Measurements from ENCODE around the gene TMCC1.
"Not testable (repeated sequence)": the region's sequence is repeated elsewhere in the genome, so short reads cannot be mapped to it uniquely, and the experiment has no call there.

The TMCC1 gene

GRCh38 chr3:129919806-129920205, 26.3 kb upstream of the TMCC1 start:
- Histone ChIP-seq H3K4me3 (ENCODE audit: low read length) (no peak overlapping the region), H3K36me3 (ENCODE audit: control insufficient read depth, insufficient read depth, low read length, severe bottlenecking) (no peaks in the 10 kb centered on the region), H3K4me1 (ENCODE audit: control insufficient read depth, insufficient read depth, low read length) (no peaks in the 10 kb centered on the region), H3K27me3 (replicated peaks; ENCODE audit: control insufficient read depth, insufficient read depth, low read length) (no peaks in the 10 kb centered on the region), H3K9ac (ENCODE audit: low read length) (no peak overlapping the region), H3K9me3 (ENCODE audit: control insufficient read depth, low read length) (peaks cover 57% of the 10 kb centered on the region)
- DNase-seq (ENCODE audit: low read depth), result no peak

GRCh38 chr3:129919357-129919756, 25.8 kb upstream of the TMCC1 start:
- H3K4me3 ChIP-seq (ENCODE audit: low read length), result no peak overlapping the region
- no peak overlapping the region for H3K9ac ChIP-seq (ENCODE audit: low read length)
- DNase-seq (ENCODE audit: low read depth), result no peak
- H3K36me3 ChIP-seq (ENCODE audit: control insufficient read depth, insufficient read depth, low read length, severe bottlenecking), result no peaks in the 10 kb centered on the region
- peaks cover 58% of the 10 kb centered on the region for H3K9me3 ChIP-seq (ENCODE audit: control insufficient read depth, low read length)
- no peaks in the 10 kb centered on the region for H3K4me1 ChIP-seq (ENCODE audit: control insufficient read depth, insufficient read depth, low read length)
- H3K27me3 ChIP-seq (replicated peaks; ENCODE audit: control insufficient read depth, insufficient read depth, low read length), result no peaks in the 10 kb centered on the region

GRCh38 chr3:129918461-129918860, 24.9 kb upstream of the TMCC1 start:
- DNase-seq (ENCODE audit: low read depth), result no peak
- H3K36me3 ChIP-seq (ENCODE audit: control insufficient read depth, insufficient read depth, low read length, severe bottlenecking), result no peaks in the 10 kb centered on the region
- no peak overlapping the region for H3K4me3 ChIP-seq (ENCODE audit: low read length)
- peaks cover 54% of the 10 kb centered on the region for H3K9me3 ChIP-seq (ENCODE audit: control insufficient read depth, low read length)
- H3K9ac ChIP-seq (ENCODE audit: low read length), result no peak overlapping the region
- H3K27me3 ChIP-seq (replicated peaks; ENCODE audit: control insufficient read depth, insufficient read depth, low read length), result no peaks in the 10 kb centered on the region
- H3K4me1 ChIP-seq (ENCODE audit: control insufficient read depth, insufficient read depth, low read length), result no peaks in the 10 kb centered on the region

GRCh38 chr3:129917423-129918007, 24.0 kb upstream of the TMCC1 start:
- H3K36me3 ChIP-seq (ENCODE audit: control insufficient read depth, insufficient read depth, low read length, severe bottlenecking), result no peaks in the 10 kb centered on the region
- peaks cover 49% of the 10 kb centered on the region for H3K9me3 ChIP-seq (ENCODE audit: control insufficient read depth, low read length)
- peak overlapping the region; percentile 5 for H3K4me3 ChIP-seq (ENCODE audit: low read length)
- no peak overlapping the region for H3K9ac ChIP-seq (ENCODE audit: low read length)
- H3K27me3 ChIP-seq (replicated peaks; ENCODE audit: control insufficient read depth, insufficient read depth, low read length), result no peaks in the 10 kb centered on the region
- DNase-seq (ENCODE audit: low read depth), result no peak
- no peaks in the 10 kb centered on the region for H3K4me1 ChIP-seq (ENCODE audit: control insufficient read depth, insufficient read depth, low read length)

GRCh38 chr3:129913618-129914017, 20.1 kb upstream of the TMCC1 start:
- Histone ChIP-seq H3K27me3 (replicated peaks; ENCODE audit: control insufficient read depth, insufficient read depth, low read length) (no peaks in the 10 kb centered on the region), H3K4me3 (ENCODE audit: low read length) (no peak overlapping the region), H3K9me3 (ENCODE audit: control insufficient read depth, low read length) (peaks cover 37% of the 10 kb centered on the region), H3K36me3 (ENCODE audit: control insufficient read depth, insufficient read depth, low read length, severe bottlenecking) (no peaks in the 10 kb centered on the region), H3K9ac (ENCODE audit: low read length) (no peak overlapping the region), H3K4me1 (ENCODE audit: control insufficient read depth, insufficient read depth, low read length) (no peaks in the 10 kb centered on the region)
- DNase-seq (ENCODE audit: low read depth), result no peak

- Histone ChIP-seq H3K4me3 (ENCODE audit: low read length) (no peak overlapping the region), H3K27me3 (replicated peaks; ENCODE audit: control insufficient read depth, insufficient read depth, low read length) (no peaks in the 10 kb centered on the region), H3K9ac (ENCODE audit: low read length) (no peak overlapping the region), H3K36me3 (ENCODE audit: control insufficient read depth, insufficient read depth, low read length, severe bottlenecking) (peaks cover 10% of the 10 kb centered on the region), H3K9me3 (ENCODE audit: control insufficient read depth, low read length) (peaks cover 23% of the 10 kb centered on the region), H3K4me1 (ENCODE audit: control insufficient read depth, insufficient read depth, low read length) (no peaks in the 10 kb centered on the region)
- no peak for DNase-seq (ENCODE audit: low read depth)
These were observed 17.9 kb upstream of the TMCC1 start for GRCh38 chr3:129911261-129911861.

- not testable (repeated sequence) for H3K4me3 ChIP-seq (ENCODE audit: low read length); H3K4me1 ChIP-seq (ENCODE audit: control insufficient read depth, insufficient read depth, low read length); DNase-seq (ENCODE audit: low read depth); H3K9ac ChIP-seq (ENCODE audit: low read length); H3K27me3 ChIP-seq (replicated peaks; ENCODE audit: control insufficient read depth, insufficient read depth, low read length)
- Histone ChIP-seq H3K9me3 (ENCODE audit: control insufficient read depth, low read length) (peaks cover 25% of the 10 kb centered on the region), H3K36me3 (ENCODE audit: control insufficient read depth, insufficient read depth, low read length, severe bottlenecking) (peaks cover 22% of the 10 kb centered on the region)
These were observed 15.7 kb upstream of the TMCC1 start for GRCh38 chr3:129909235-129909634.

- Histone ChIP-seq H3K4me1 (ENCODE audit: control insufficient read depth, insufficient read depth, low read length) (no peaks in the 10 kb centered on the region), H3K4me3 (ENCODE audit: low read length) (no peak overlapping the region), H3K9me3 (ENCODE audit: control insufficient read depth, low read length) (peaks cover 25% of the 10 kb centered on the region), H3K36me3 (ENCODE audit: control insufficient read depth, insufficient read depth, low read length, severe bottlenecking) (peaks cover 22% of the 10 kb centered on the region), H3K27me3 (replicated peaks; ENCODE audit: control insufficient read depth, insufficient read depth, low read length) (no peaks in the 10 kb centered on the region), H3K9ac (ENCODE audit: low read length) (no peak overlapping the region)
- no peak for DNase-seq (ENCODE audit: low read depth)
These were observed 14.9 kb upstream of the TMCC1 start for GRCh38 chr3:129908417-129908816.

- H3K9ac ChIP-seq (ENCODE audit: low read length); H3K4me3 ChIP-seq (ENCODE audit: low read length); H3K4me1 ChIP-seq (ENCODE audit: control insufficient read depth, insufficient read depth, low read length); DNase-seq (ENCODE audit: low read depth); H3K27me3 ChIP-seq (replicated peaks; ENCODE audit: control insufficient read depth, insufficient read depth, low read length): not testable (repeated sequence)
- H3K9me3 ChIP-seq (ENCODE audit: control insufficient read depth, low read length), result peaks cover 16% of the 10 kb centered on the region
- H3K36me3 ChIP-seq (ENCODE audit: control insufficient read depth, insufficient read depth, low read length, severe bottlenecking), result peaks cover 11% of the 10 kb centered on the region
These were observed 7.8 kb upstream of the TMCC1 start for GRCh38 chr3:129901272-129901671.

- Histone ChIP-seq H3K9ac (ENCODE audit: low read length) (no peak overlapping the region), H3K4me3 (ENCODE audit: low read length) (no peak overlapping the region)
These were observed 3.5 kb upstream of the TMCC1 start for GRCh38 chr3:129897026-129897425.

GRCh38 chr3:129892857-129893580, 492 bp downstream of the TMCC1 start:
- Histone ChIP-seq H3K9ac (ENCODE audit: low read length) (peak overlapping the region; percentile 99), H3K36me3 (ENCODE audit: control insufficient read depth, insufficient read depth, low read length, severe bottlenecking) (no peaks in the 10 kb centered on the region), H3K27me3 (replicated peaks; ENCODE audit: control insufficient read depth, insufficient read depth, low read length) (no peaks in the 10 kb centered on the region), H3K4me1 (ENCODE audit: control insufficient read depth, insufficient read depth, low read length) (peaks cover 44% of the 10 kb centered on the region), H3K4me3 (ENCODE audit: low read length) (peak overlapping the region; percentile 98), H3K9me3 (ENCODE audit: control insufficient read depth, low read length) (no peaks in the 10 kb centered on the region)
- DNase-seq (ENCODE audit: low read depth), result peak; percentile 80

More at GRCh38 chr3:129897026-129897425, 3.5 kb upstream of the TMCC1 start:
- H3K36me3 ChIP-seq (ENCODE audit: control insufficient read depth, insufficient read depth, low read length, severe bottlenecking), result no peaks in the 10 kb centered on the region
- H3K9me3 ChIP-seq (ENCODE audit: control insufficient read depth, low read length), result no peaks in the 10 kb centered on the region
- H3K4me1 ChIP-seq (ENCODE audit: control insufficient read depth, insufficient read depth, low read length), result peaks cover 12% of the 10 kb centered on the region
- DNase-seq (ENCODE audit: low read depth), result no peak
- no peaks in the 10 kb centered on the region for H3K27me3 ChIP-seq (replicated peaks; ENCODE audit: control insufficient read depth, insufficient read depth, low read length)

Data from adipocyte (in vitro differentiated cells).